Calu3 (cell line): ENCODE measurements around the gene CTTNBP2NL. TPM values are rescaled to one million over a fixed set of nuclear protein-coding genes. Genes with fewer than 3 reads are reported as not detected.
"Not testable (repeated sequence)": the region's sequence is repeated elsewhere in the genome, so short reads cannot be mapped to it uniquely, and the experiment has no call there.

ENCODE experiments used
- BruUV-seq: library from RNA; stranded (reverse); fragments of 400-500 nt; replicated peaks from 2 replicates; lab custom pipeline; 2021; lab: Mats Ljungman, UMichigan
- CTCF ChIA-PET: fragments of 300-600 bp; sonication (Branson Sonifier 250); formaldehyde crosslinking; loops from one replicate; lab custom pipeline; 2022; ENCODE audit warnings: antibody characterized with exemption; lab: Charles Lee
- DNase-seq: peaks from one replicate; pipeline ENCODE4 v3.0.0; 2022
- H3K27ac Mint-ChIP-seq: one replicate; pipeline ENCODE4 v1.8.0; 2022; ENCODE audit warnings: mixed read lengths; ENCODE audit not compliant: unreplicated experiment
- H3K27me3 Mint-ChIP-seq: one replicate; pipeline ENCODE4 v1.8.0; 2022; ENCODE audit warnings: mixed read lengths; ENCODE audit not compliant: unreplicated experiment
- H3K36me3 Mint-ChIP-seq: one replicate; pipeline ENCODE4 v1.8.0; 2022; ENCODE audit warnings: mild to moderate bottlenecking, moderate library complexity, mixed read lengths; ENCODE audit not compliant: insufficient read depth, unreplicated experiment
- H3K4me1 Mint-ChIP-seq: one replicate; pipeline ENCODE4 v1.8.0; 2022; ENCODE audit warnings: mild to moderate bottlenecking, low read depth, mixed read lengths; ENCODE audit not compliant: unreplicated experiment
- H3K4me3 Mint-ChIP-seq: one replicate; pipeline ENCODE4 v1.8.0; 2022; ENCODE audit warnings: mild to moderate bottlenecking, low read depth, moderate library complexity, mixed read lengths; ENCODE audit not compliant: unreplicated experiment
- H3K9me3 Mint-ChIP-seq: one replicate; pipeline ENCODE4 v1.8.0; 2022; ENCODE audit warnings: low read depth, mixed read lengths; ENCODE audit not compliant: unreplicated experiment
- intact Hi-C: fragments of 100-400 bp; cut with micrococcal nuclease; formaldehyde crosslinking; loops from one replicate; pipeline ENCODE4 v1.10.0; 2022; ENCODE audit not compliant: unreplicated experiment
- total RNA-seq: library from RNA; stranded (reverse); gene quantifications from 2 replicates; pipeline ENCODE4 v1.2.3, GENCODE V29; 2022
- TF ChIP-seq, protein P1 (sequence below): fragments of 200-600 bp; IDR thresholded peaks from one replicate; pipeline ENCODE4 v1.8.0; 2022; ENCODE audit warnings: antibody characterized with exemption; ENCODE audit not compliant: unreplicated experiment

Gene CTTNBP2NL
- total RNA-seq, 1 experiment from 2014 or later: 48.9 TPM

GRCh38 chr1:112387807-112388206, 8.2 kb upstream of the CTTNBP2NL start:
- TF ChIP-seq, protein P1, sequence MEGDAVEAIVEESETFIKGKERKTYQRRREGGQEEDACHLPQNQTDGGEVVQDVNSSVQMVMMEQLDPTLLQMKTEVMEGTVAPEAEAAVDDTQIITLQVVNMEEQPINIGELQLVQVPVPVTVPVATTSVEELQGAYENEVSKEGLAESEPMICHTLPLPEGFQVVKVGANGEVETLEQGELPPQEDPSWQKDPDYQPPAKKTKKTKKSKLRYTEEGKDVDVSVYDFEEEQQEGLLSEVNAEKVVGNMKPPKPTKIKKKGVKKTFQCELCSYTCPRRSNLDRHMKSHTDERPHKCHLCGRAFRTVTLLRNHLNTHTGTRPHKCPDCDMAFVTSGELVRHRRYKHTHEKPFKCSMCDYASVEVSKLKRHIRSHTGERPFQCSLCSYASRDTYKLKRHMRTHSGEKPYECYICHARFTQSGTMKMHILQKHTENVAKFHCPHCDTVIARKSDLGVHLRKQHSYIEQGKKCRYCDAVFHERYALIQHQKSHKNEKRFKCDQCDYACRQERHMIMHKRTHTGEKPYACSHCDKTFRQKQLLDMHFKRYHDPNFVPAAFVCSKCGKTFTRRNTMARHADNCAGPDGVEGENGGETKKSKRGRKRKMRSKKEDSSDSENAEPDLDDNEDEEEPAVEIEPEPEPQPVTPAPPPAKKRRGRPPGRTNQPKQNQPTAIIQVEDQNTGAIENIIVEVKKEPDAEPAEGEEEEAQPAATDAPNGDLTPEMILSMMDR: no peak
- BruUV-seq: no TSS peak
- Mint-ChIP-seq H3K27ac (no peak overlapping the region), H3K27me3 (peaks cover 23% of the 10 kb centered on the region), H3K4me3 (no peak overlapping the region), H3K4me1 (peaks cover 19% of the 10 kb centered on the region), H3K9me3 (no peaks in the 10 kb centered on the region), H3K36me3 (peaks cover 8% of the 10 kb centered on the region)
- intact Hi-C loops: no loop called here
- CTCF ChIA-PET: no interaction called here
- no peak for DNase-seq

DNA sequence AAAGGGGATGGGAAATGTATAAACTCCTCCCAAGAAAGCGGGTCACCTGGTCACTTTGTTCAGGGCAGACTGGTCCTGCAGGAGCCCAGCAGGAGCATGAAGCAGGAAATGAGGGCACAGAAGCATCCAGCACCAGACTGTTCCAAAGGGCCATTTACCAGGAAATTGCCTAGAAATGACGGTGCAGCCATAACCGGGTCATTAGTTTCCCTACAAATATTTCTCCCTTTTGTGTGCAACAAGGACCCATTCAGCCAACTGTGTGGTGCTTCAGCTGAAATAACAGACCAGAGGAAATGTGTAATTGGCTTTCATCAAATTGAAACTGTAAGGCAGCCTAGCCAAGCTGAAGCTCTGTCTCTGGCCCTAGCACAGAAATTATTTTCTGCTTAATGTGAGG, 7.6 kb upstream of the CTTNBP2NL start:
- BruUV-seq: no TSS peak
- H3K27me3 Mint-ChIP-seq: peaks cover 19% of the 10 kb centered on the region
- no peaks in the 10 kb centered on the region for H3K9me3 Mint-ChIP-seq
- peaks cover 8% of the 10 kb centered on the region for H3K36me3 Mint-ChIP-seq
- CTCF ChIA-PET: interaction anchor here (0.6 kb wide), 1 partner anchor 1113 kb away, joined by 5 read pairs; no protein-coding TSS in a partner anchor
- no peak overlapping the region for H3K4me3 Mint-ChIP-seq
- intact Hi-C loops: no loop called here
- TF ChIP-seq, protein P1: no peak
- H3K4me1 Mint-ChIP-seq: peaks cover 21% of the 10 kb centered on the region
- no peak for DNase-seq
- peak overlapping the region; percentile 14 for H3K27ac Mint-ChIP-seq

DNA sequence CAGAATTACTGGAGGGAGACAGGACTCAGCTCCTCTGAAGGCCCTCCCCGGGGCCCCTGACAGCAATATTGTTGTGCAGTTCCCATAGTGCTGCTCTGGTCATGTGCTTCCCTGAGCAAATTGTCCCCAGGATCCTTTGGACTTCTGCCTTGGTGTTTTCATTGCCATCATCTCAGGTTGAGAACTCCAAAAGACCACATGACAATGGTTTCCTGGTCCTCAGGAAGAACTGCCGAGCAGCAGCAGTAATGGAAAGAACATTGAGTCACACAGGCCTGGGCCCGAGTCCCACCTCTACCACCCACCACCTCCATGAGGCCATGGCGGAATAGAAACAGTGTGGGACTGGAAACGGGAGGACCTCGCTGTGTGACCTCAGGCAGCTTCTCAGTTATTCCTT, 6.3 kb upstream of the CTTNBP2NL start:
- H3K27me3 Mint-ChIP-seq: peaks cover 6% of the 10 kb centered on the region
- intact Hi-C loops: loop anchor here (5.0 kb wide), 2 partner anchors 228 to 318 kb away; partner anchors contain the start of genes CAPZA1, RHOC and ST7L
- peaks cover 20% of the 10 kb centered on the region for H3K36me3 Mint-ChIP-seq
- H3K4me1 Mint-ChIP-seq: peaks cover 34% of the 10 kb centered on the region
- no peaks in the 10 kb centered on the region for H3K9me3 Mint-ChIP-seq
- no peak overlapping the region for H3K4me3 Mint-ChIP-seq
- TF ChIP-seq, protein P1: no peak
- no peak for DNase-seq
- BruUV-seq: no TSS peak
- CTCF ChIA-PET: no interaction called here
- H3K27ac Mint-ChIP-seq: no peak overlapping the region

DNA sequence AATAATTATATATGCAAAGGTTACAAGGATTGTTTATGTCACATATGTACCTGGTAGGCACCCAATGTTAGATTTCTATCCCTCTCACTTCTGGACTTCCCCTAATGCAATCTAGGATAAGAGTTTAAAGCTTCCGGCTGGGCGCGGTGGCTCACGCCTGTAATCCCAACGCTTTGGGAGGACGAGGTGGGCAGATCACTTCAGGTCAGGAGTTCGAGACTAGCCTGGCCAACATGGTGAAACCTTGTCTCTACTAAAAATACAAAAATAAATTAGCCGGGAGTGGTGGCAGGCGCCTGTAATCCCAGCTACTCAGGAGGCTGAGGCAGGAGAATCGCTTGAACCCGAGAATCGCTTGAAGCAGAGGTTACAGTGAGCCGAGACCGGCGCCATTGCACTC, 5.7 kb upstream of the CTTNBP2NL start:
- H3K9me3 Mint-ChIP-seq, BruUV-seq, DNase-seq, H3K27me3 Mint-ChIP-seq: not testable (repeated sequence)
- H3K36me3 Mint-ChIP-seq: peaks cover 24% of the 10 kb centered on the region
- intact Hi-C loops: loop anchor here (5.0 kb wide), 2 partner anchors 227 to 317 kb away; partner anchors contain the start of genes CAPZA1, RHOC and ST7L
- H3K4me3 Mint-ChIP-seq: peak overlapping the region; percentile 66
- CTCF ChIA-PET: interaction anchor here (0.7 to 1.1 kb wide), 3 partner anchors 21 to 952 kb away, joined by 3 to 6 read pairs (median 5); no protein-coding TSS in a partner anchor
- H3K4me1 Mint-ChIP-seq: peaks cover 37% of the 10 kb centered on the region
- H3K27ac Mint-ChIP-seq: peak overlapping the region; percentile 81
